Stromal cell of bone marrow (primary cell): ENCODE data around the gene ASIC3.
"Not testable (repeated sequence)": the region's sequence is repeated elsewhere in the genome, so short reads cannot be mapped to it uniquely, and the experiment has no call there.

Source experiments
- DNase-seq: peaks from one replicate; pipeline ENCODE4 v3.0.0-alpha.2; 2012; ENCODE audit warnings: low read depth

ASIC3 gene

GRCh38 chr7:151032936-151033863, 15.1 kb upstream of the ASIC3 start:
- DNase-seq: no peak

- no peak for DNase-seq
Observed at GRCh38 chr7:151033864-151034249, 14.5 kb upstream of the ASIC3 start.

GRCh38 chr7:151034312-151035025, 13.9 kb upstream of the ASIC3 start:
- DNase-seq: no peak

GRCh38 chr7:151035026-151035717, 13.2 kb upstream of the ASIC3 start:
- no peak for DNase-seq

GRCh38 chr7:151035902-151036301, 12.4 kb upstream of the ASIC3 start:
- DNase-seq: no peak

GRCh38 chr7:151038951-151039849, 9.1 kb upstream of the ASIC3 start:
- DNase-seq: peak; percentile 94

GRCh38 chr7:151039850-151040548, 8.3 kb upstream of the ASIC3 start:
- DNase-seq: no peak

GRCh38 chr7:151040616-151041375, 7.5 kb upstream of the ASIC3 start:
- DNase-seq: no peak

- DNase-seq: not testable (repeated sequence)
Observed at GRCh38 chr7:151043449-151043848, 4.9 kb upstream of the ASIC3 start.

- no peak for DNase-seq
Observed at GRCh38 chr7:151043959-151044358, 4.4 kb upstream of the ASIC3 start.

- no peak for DNase-seq
Observed at GRCh38 chr7:151045262-151045661, 3.1 kb upstream of the ASIC3 start.

- no peak for DNase-seq
Observed at GRCh38 chr7:151045967-151046366, 2.4 kb upstream of the ASIC3 start.

- peak; percentile 64 for DNase-seq
Observed at GRCh38 chr7:151046603-151047573, 1.4 kb upstream of the ASIC3 start.

- DNase-seq: no peak
Observed at GRCh38 chr7:151048911-151049463, 656 bp downstream of the ASIC3 start.

GRCh38 chr7:151051108-151051507, 2.8 kb downstream of the ASIC3 start:
- DNase-seq: no peak

- no peak for DNase-seq
Observed at GRCh38 chr7:151053096-151053495, 4.8 kb downstream of the ASIC3 start.

GRCh38 chr7:151053751-151054150, 5.4 kb downstream of the ASIC3 start:
- DNase-seq: no peak

- DNase-seq: no peak
Observed at GRCh38 chr7:151056283-151056665, 7.9 kb downstream of the ASIC3 start.
